Hippocampal formation (tissue), 2 donors: ENCODE measurements around the gene SCN11A.

Experiments
- DNase-seq, 2 donors: peaks; one replicate each; lab custom pipeline; 2025; lab: John Stamatoyannopoulos, UW

The SCN11A gene

DNA sequence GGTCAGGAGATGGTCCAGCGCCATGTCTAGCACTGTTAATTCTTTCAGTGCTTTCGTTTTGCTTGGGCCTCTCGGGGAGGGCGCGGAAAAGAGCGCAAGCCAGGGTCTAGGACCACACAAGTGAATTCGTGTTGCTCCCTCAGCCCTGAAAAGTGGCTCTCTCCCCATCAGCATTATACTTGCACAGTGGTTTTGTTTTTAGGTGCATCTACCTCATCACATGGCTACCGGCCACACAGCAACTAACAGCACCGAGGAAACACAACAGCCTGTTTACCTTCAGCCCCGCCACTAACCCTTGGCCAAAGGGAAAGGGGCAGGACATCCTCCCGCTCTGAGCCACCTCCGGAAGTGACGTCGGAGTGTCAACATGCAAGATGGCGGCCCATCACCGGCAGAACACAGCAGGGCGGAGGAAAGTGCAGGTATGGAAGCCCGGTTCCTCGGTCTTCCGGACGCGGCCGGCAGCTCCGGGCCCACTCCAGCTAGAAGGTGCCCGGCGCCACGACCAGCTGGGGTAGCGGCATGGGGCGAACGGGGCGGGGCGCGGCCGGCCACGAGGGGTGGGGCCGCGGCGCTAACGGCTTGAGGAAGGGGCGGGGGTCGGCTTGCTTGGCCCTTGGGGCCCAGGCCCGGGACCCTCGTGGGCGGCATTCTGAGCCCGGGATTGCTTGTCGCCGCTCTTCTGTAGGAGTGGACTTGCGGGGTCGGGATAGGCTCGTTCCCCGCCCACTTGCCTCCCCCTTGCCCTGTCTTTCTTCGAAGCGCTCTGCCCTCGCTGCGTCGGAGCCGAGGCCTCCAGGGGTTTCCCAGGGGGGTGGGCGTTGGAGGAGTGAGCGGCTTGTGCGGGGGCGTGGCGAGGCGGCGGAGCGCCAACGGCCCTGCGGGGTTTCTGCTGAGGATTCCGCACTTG lies at the start of gene SCN11A, which contains the start of gene WDR48:
Gene SCN11A (minus strand): TSS at position 296 of the 913 bp plus-strand sequence. CDS start 101,582 bp downstream, outside the sequence.
Gene WDR48 (plus strand): TSS at position 368 of the 913 bp plus-strand sequence. CDS start 10 bp downstream, at position 378.
- peak; percentile 89 to 90 for DNase-seq

DNA sequence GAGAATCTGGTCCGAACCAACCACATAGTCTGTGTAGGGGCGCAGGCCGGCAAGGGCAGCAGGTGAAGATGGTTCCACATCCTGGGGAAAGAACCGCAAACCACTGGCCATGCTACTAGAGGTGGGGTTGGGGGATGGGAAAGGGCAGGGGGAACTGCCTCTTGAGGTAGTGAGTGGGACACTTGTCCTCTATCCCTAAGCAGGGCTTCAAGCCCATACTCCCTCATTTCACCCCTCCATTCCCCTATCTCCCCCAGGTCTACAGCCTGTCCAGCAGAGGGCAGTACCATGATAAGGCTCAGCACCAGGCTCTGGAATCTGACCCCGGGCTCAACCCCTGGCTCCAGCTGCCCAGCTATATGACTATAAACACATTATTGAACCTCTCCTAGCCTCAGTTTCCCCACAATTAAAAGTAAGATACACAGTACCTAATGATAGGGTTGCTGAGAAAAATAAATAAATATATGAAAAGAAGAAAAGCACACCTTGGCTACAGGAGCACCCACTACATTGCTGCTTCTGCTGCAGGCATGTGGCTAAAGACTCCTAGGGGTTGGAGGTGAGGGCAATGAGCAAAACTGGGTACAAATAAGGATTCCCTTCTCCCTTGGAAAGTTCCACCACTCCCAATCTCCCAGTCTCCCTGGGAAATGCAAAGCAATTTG lies 49.4 kb upstream of the SCN11A start:
- DNase-seq: no peak

DNA sequence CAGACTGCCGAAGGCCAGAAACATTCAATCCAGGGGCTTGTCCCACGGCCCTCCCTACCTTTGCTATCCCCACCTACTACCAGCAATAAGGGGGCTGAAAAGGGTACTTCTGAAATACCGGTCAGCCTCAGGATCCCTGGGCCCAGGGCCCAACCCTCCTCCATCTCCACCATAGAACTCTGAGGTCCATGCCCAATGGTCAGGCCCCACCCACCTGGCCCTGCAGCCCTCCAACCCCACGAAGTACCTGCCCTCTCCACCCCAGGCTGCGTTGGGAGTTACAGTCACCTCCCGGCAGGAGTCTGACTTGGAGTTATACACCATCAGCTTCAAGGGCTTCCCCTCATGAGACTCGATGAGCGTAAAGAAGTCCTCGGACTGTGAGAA lies 48.7 kb upstream of the SCN11A start:
- no peak for DNase-seq

DNA sequence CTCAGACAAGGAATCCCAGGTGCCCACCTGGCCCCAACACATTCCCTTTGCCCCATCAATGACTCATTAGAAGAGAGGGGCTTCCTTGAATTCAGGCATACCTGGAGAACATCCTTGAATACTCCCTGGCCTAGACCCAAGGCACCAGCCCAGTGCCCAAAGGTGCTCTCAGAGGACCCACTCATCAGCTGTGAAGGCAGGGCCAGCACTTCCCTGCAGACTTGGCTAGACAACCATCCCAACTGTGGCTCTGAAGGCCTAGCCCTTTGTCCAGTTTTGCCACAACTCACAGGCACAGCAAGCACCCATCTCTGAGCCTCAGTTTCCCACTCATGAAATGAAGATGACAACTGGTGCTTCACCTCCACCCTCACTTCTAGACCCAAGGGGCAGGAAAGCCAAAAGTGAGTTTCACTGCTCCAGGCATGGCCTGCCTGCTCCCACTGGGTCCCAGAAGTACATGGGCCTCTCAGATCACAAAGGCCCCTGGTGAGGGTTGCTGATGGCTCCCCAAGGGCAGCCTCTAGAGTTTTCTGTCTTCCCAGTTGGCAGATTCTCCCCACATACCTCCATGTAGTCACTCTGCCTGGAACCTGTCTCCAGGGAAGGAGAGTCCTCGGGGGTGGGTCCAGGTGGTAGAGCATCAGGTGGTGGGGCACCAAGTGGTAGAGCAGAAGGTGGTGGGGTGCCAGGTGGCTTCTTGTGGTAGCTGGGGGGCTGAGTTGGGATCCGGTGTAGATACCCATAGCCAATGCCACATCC lies 48.2 kb upstream of the SCN11A start:
- no peak for DNase-seq

DNA sequence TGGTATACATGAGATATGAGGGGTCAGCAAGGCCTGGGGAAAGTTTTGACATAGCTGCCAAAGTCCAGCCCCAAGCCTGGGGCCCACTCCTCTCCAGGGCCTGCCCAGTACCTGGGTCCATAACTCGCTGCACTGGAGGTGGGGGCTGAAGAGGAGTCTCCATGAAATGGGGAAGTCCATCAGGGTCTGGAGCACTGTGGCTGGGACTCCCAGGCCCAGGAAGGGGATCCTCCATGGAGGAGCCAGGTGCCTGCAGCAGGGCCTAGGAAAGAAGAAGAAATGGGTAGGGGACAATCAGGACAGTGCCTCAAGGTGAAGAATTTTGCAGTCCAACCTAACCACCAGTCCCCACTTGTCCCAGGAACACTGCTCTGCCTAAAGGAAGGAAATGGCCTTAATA lies 47.5 kb upstream of the SCN11A start:
- DNase-seq: no peak

DNA sequence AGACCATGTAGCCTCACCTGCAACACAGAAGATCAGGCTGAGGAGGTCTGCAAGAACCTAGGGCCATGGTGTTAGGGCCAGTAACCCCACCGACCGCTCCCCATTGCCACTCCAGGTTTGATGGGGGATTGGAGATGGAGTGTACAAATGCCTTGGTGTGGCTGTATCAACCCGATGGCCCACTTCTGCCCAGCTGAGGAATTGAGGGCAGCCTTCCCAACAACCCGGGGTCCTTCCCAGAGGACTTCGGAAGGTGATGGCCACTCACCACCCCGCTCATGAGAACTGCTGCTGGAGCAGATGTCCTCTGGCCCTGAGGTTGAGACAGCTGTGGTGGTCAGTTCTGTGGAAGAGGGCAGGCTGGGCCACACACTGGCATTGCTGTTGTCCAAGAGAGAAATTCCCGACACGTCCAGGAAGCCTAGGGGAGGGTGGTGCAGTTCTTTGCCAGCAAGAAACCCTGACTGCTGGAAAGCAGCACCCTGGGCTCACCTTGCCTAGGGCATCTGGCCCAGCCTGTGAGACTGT lies 46.8 kb upstream of the SCN11A start:
- no peak for DNase-seq

DNA sequence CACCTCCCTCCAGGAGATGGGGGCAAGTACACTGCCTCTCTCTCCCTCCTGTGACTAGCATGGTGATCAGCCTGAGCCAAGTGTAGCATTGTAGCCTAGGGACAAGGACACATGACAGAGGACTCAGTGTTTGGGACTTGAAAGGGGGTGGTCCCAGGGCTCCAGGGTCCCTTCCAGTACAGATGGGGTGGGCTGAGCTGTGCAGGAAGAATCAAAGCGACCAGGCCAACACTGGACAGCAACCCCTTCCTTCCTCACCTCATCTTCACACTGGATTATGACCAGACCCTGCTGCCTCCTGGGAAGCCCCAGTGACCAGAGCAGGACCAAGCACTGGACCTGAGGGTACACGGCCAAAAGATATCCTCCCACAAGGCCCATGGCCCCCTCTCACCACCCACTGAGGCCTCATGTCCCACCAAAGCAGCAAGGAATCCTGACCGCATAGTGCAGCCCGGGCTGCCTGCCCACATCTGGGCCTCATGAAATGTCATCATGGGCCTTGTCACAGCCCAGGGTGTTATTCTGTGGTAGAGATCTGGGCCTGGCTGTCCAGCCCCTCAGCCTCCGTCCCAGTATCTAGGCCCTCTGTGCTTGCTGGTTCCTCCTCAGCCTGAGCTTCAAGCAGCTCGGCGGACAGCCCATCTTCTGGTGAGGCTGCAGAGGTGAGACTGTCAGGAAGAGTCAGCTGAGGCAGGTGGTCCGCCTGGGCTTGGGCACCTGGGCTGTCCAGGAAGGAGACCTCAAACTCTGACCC lies 46.1 kb upstream of the SCN11A start:
- DNase-seq: no peak

DNA sequence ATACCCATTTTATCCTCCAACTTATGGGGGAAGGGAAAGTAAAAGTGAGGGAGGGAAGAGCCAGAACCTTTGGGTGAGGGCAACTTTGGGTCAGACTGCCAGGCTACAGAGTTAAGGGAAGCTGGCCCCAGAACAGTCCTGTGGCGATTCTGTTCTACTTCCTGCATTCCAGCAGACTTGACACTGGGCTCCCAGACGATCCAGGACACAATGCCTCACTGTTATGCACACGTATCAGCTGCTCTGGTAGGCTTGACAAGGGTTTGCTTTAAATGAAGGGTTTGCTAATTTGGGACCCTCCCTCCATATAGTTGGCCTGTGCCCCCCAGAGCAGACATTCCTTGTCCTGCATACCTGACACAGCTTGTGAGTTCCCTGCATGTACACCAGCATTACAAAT lies 45.0 kb upstream of the SCN11A start:
- peak in 1 of 2 donors; percentile 22 for DNase-seq

DNA sequence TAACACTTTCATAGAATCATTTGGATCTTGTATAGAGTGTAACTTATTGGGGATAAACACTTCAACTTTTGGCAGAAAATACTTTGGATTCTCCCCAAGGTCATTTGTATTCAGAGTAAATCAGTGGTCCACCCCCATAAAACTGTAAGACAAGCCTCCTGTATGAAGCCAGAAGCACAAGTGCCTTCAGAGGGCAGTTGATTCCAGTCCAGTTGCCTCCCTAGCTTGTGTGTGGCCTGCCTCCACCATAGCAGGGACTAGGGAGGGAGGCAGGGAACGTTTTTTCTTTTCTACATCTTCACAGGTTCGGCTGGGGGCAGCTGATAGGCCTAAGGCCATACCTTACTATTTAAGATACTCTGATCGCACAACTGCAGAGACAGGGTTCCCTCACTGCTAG lies 44.0 kb upstream of the SCN11A start:
- DNase-seq: peak in 1 of 2 donors; percentile 8

DNA sequence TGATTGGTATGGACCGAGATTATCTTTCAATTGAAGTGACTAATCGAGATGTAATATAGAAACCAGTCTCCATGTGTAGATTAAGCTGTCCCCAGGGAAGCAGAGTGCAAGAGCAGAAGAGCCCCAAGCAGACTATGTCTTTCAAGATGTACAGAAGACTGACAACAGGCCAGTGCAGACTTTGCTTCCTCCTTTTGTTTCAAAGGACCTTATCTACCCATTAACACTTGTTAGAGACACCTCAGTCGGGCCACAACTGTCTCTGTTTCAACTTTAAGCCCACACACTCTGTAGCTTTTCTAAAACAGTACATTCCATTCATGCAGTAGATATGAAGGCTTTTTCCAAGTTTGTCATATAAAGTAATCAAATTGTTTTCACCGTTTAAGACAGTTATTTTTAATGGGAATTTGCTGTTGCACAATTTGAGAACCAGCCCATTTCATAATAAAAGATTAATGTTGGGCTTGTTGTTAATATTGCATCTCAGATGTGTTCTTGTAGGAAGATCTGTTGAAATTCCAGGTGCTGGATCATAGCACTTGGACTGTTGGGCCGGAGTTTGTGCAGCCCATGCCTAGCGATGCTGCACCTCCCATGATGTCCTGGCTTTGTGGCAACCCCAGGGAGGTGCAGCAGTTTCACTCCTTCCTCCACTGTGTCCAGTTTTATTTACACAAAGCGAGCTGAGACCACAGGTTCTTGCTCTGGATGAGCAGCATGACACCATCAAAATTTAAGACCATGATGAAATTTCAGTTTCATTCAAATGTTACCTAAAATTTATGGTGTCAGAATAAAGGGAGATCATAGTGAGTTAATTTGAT lies 43.3 kb upstream of the SCN11A start:
- no peak for DNase-seq

DNA sequence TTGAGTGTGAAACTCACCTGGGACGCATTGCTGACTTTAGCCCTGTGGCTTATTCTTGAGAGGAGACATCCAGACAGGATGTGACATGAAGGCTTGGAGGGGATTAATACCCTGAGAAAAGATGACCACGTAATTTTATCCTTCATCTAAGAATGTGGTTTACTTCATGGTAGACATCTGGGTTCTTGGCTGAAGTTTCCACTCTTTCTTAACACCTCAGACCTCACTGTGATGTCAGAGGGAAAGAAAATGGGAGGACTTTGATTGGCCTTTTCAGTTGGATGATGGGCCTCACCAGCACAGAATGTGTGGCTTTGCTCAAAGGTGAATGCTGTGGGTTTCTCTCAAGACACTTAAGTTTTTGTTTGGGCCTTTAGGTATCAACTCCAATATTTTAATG lies 39.2 kb upstream of the SCN11A start:
- no peak for DNase-seq

DNA sequence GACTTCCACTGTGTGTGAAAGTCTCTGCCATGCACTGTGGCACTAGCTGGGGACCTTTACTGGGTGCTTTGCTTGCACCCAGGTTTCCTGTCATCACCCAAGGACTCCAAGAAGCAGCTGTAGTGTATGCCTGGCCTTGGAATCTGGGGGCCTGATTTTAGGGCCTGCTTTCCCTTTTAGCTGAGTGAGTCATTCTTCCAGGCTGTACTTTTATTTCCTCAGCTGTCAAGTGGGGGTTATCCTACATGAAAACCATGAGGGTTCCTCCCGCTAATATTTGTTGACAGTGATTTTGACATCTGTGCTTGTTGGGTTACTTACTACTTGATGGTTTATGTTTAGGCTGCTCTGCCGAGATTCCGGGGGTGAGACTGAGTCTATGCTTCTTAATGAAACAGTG lies 37.1 kb upstream of the SCN11A start:
- DNase-seq: no peak

DNA sequence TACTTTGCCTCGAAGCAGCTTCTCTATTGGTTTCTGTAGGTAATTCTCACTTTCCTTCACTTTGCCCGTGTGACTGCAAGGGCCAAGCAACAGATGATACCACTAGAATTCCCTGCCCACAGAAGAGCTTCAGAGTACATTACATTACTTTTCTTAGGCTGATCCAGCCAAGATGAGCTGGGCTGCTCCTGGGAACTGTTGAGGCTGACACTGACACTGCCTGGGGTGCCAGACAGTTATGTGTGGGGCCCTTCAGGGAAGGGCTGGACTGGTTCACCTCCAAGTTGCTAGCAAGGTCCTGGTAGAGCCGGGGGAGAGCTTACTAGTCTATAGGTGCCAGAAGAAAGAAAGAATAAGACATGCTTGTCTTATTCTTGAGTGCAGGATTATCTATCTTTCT lies 36.7 kb upstream of the SCN11A start:
- DNase-seq: no peak

DNA sequence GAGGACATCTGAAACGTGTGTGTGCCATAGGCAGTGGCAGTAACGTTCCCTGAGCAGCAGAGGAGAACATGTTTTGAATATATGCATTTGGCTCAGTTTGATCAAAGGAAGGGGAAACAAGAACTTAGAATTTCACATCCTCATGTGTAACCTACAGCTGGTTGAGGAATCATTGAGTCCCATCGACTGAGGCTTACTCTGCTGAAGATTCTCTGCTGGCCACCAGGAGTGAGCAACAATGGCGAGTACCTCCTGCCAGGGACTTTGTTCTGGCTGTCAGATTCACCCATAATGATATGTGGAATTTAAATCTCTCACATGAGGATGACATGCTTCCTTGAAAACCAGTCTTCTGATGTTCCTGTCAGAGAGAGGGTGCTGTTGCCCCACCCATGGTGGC lies 34.4 kb upstream of the SCN11A start:
- no peak for DNase-seq

DNA sequence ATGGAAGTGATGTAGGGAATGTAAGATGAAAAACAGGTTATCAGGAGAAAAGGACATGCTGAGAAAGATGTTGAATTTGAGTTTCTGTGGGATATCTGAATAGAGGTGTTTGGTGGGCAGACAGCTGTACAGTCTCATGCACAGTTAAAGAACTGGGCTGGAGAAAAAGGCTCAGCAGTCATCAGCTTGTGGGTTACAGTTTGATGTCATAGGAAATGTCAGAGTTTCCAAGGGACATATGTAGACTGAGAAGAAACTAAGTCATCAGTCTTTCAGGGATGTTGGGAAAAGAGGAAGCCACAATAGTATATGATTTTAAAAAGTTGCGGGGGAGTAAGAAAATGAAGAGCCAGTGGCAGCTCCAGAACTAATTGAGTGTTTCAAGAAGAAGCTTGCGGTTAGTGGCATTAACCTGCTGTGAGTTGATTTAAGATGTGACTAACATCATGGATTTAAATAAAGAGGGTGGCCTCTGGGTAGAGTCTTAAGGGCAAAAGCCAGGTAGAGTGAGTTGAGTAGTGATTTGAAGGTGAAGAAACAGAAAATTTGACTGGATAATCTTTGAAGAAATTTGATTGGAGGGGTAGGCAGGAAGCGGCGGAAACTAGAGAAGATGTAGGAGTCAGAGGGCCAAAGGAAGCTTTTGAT lies 31.0 kb upstream of the SCN11A start:
- DNase-seq: no peak

DNA sequence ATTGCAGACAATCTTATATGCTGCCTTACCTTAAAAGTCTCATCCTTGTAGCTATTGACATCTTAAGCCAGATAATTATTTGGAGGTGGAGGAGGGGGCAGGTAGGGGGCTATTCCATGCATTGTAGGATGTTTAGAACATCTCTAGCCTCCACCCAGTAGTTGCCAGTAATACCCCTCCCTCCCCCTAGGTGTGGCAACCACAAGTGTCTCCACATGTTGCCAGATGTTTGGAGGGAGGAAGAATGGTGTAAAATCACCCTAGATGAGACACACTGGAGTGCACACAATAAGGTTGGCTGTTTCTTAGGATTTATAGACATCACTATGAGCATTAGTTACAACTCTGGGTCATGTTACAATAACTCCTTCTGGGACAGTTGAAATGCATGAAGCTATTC lies 28.3 kb upstream of the SCN11A start:
- no peak for DNase-seq

DNA sequence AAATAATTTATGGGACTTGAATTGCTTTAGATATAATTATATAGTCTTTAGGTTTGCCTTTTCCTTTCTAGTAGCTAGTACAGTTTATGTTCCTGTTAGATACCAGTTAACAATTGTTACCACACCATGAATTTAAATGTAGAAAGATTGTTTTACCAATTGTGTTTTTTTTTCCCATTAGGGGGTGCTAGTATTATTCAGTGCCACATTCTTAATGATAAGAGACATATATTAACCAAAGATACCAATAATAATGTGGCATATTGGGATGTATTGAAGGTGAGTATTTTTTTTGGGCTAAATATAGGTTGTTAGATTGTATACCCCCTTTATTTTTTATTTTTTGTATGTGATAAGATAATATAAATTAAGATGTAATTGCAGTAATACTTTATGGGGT lies 27.8 kb upstream of the SCN11A start:
- no peak for DNase-seq

DNA sequence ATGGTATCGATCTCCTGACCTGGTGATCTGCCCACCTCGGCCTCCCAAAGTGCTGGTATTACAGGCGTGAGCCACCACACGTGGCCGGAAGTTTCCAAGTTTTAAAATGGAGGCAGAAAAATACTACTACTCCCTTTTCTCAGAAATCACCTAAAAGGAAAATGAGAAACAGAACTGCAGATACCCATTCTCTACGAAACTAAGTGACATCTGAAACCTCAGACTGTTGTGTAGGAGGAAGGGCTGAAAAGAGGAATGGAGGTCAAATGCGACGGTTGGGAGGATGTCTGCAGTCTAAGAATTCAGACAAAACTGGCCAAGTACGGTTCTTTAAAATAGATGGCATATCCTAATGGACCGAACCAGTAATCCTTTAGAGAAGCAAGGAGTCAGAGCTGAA lies 24.2 kb upstream of the SCN11A start:
- no peak for DNase-seq

DNA sequence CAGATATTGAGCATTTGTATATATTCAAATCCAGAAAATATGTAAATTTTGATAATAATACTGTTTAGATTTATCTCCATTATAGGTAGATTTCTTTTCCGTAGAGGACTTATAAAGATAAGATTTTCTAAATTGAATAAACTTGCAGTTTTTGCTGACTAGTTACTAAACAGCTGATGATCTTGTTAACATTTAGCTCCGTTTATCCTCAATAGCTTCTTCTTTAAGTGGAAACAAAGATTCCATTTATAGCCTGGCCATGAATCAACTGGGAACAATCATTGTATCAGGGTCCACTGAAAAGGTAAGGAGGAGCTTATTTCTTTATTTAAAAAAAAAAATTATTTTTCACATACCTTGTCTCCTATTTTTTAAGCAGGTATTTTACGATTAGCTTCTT lies 16.8 kb upstream of the SCN11A start:
- no peak for DNase-seq

DNA sequence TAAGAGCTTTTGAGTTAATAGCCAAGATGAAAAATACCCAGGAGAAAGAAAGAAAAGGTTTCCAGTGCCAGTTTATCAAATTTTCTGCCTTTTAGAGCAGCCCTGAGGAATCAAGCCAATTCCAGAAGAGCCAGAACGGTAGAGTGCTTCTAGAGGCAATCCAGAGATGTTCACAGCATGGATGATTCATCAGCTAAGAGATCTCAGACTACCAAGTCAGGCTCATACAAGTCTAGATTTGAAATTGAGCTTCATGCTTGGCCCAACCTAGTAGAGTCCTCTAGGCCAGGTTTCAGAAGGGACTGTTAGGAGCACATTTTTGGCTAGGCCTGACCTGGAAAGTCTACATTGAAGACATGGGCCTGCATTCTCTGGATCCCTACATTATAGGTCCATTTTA lies 15.5 kb upstream of the SCN11A start:
- DNase-seq: no peak
